ENCODE results near the gene HK2. TPM values are rescaled to one million over a fixed set of nuclear protein-coding genes. Genes with fewer than 3 reads are reported as not detected.

HK2 gene
- total RNA-seq, 2 donors from 2014 or later, result 6.9 to 13.4 TPM

DNA sequence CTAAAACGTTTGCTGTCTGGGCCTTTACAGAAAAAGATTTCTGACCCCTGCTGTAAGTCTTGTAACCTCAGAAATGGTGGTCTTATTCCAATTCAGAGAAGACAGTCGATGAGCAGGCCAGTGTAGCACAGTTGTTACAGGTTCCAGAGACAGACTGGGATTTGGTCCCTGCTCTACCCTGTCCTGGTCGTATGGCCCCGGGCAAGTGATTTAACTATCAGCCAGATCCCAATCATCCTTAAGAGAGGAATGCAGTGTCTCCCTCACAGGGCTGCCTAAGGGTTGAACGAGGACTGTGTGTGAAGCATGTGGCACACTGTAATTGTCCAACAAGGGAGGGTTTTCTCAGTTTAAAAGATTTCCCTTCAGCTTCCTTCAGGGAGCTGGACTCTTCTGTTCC is 47.2 kb downstream of the HK2 start:
- ATAC-seq (ENCODE audit: insufficient number of reproducible peaks, low FRiP score, low read depth) (no peak), DNase-seq (ENCODE audit: low spot score) (no peak)
- no peak overlapping the region for H3K27ac ChIP-seq
- H3K4me3 ChIP-seq, result no peak overlapping the region
- TF ChIP-seq, protein P1, sequence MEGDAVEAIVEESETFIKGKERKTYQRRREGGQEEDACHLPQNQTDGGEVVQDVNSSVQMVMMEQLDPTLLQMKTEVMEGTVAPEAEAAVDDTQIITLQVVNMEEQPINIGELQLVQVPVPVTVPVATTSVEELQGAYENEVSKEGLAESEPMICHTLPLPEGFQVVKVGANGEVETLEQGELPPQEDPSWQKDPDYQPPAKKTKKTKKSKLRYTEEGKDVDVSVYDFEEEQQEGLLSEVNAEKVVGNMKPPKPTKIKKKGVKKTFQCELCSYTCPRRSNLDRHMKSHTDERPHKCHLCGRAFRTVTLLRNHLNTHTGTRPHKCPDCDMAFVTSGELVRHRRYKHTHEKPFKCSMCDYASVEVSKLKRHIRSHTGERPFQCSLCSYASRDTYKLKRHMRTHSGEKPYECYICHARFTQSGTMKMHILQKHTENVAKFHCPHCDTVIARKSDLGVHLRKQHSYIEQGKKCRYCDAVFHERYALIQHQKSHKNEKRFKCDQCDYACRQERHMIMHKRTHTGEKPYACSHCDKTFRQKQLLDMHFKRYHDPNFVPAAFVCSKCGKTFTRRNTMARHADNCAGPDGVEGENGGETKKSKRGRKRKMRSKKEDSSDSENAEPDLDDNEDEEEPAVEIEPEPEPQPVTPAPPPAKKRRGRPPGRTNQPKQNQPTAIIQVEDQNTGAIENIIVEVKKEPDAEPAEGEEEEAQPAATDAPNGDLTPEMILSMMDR (IDR thresholded peaks at IDR 0.05), result no peak
- no peaks in the 10 kb centered on the region for H3K4me1 ChIP-seq (ENCODE audit: control insufficient read depth in 1 of 2, low read depth in 2 of 2)
- no peaks in the 10 kb centered on the region for H3K9me3 ChIP-seq
- H3K27me3 ChIP-seq (replicated peaks; ENCODE audit: insufficient read depth), result no peaks in the 10 kb centered on the region
- peaks cover 27% of the 10 kb centered on the region for H3K36me3 ChIP-seq

DNA sequence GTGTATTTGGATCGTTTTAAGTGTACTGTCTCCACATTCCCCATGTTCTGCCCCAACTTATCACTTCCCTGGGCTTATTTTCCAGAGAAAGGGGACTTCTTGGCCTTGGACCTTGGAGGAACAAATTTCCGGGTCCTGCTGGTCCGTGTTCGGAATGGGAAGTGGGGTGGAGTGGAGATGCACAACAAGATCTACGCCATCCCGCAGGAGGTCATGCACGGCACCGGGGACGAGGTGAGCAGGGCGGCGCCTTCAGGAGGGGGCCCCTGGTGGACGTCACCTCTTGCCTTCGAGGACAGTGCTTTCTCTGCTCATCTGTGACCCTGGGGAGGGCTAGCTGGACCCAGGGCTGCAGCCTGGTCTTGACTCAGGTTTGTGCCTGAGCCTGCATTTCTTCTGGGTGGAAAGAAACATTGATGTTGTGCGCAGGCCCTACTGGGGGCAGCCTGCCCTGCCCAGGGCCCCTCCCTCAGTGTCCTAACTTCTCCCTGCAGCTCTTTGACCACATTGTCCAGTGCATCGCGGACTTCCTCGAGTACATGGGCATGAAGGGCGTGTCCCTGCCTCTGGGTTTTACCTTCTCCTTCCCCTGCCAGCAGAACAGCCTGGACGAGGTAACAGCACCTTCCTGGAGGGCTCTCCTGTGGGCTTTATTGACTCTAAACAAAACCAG is 47.8 kb downstream of the HK2 start:
- DNase-seq (ENCODE audit: low spot score) (no peak), ATAC-seq (ENCODE audit: insufficient number of reproducible peaks, low FRiP score, low read depth) (no peak)
- TF ChIP-seq, protein P1 (IDR thresholded peaks at IDR 0.05), result no peak
- no peaks in the 10 kb centered on the region for H3K27me3 ChIP-seq (replicated peaks; ENCODE audit: insufficient read depth)
- no peaks in the 10 kb centered on the region for H3K4me1 ChIP-seq (ENCODE audit: control insufficient read depth in 1 of 2, low read depth in 2 of 2)
- H3K36me3 ChIP-seq, result peaks cover 28% of the 10 kb centered on the region
- no peak overlapping the region for H3K4me3 ChIP-seq
- H3K9me3 ChIP-seq, result no peaks in the 10 kb centered on the region
- H3K27ac ChIP-seq, result no peak overlapping the region

DNA sequence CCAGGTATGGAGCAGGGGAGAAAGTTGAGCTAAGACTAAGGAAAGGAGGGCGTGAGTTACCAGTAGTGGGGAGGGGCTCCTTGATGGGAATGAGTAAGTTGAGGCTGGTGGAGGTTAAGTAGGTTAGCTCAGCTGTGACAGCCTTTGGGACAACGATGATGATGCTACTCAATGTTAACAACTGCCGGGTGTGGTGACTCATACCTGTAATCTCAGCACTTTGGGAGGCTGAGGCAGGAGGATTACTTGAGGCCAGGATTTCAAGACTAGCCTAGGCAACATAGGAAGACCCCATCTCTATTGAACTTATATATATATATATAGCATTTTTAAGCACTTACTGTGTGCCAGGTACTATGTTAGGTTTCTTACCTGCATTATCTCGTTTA is 48.4 kb downstream of the HK2 start:
- H3K4me3 ChIP-seq, result no peak overlapping the region
- H3K4me1 ChIP-seq (ENCODE audit: control insufficient read depth in 1 of 2, low read depth in 2 of 2), result no peaks in the 10 kb centered on the region
- H3K27me3 ChIP-seq (replicated peaks; ENCODE audit: insufficient read depth), result no peaks in the 10 kb centered on the region
- H3K36me3 ChIP-seq, result peaks cover 33% of the 10 kb centered on the region
- DNase-seq (ENCODE audit: low spot score) (no peak), ATAC-seq (ENCODE audit: insufficient number of reproducible peaks, low FRiP score, low read depth) (no peak)
- no peak overlapping the region for H3K27ac ChIP-seq
- H3K9me3 ChIP-seq, result no peaks in the 10 kb centered on the region
- TF ChIP-seq, protein P1 (IDR thresholded peaks at IDR 0.05), result no peak

DNA sequence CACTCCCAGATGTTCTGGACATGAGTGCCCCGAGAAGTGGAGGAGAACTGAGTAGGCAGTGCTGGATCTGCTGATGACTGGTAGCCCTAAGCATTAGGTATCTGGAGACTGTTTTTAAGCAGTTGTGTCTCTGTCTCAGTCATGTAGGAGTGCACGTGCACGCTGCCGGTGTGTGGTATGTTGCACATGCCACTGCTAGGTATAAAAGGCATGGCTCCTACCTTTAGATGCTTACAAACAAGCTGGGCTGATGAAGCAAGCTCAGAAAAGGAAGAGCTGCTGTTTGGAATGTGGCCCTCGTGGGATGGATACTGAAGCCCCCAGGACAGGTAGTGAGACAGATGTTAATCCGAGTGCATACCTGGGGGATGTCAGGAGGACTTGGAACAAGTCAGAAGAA is 49.1 kb downstream of the HK2 start:
- Histone ChIP-seq H3K27ac (no peak overlapping the region), H3K4me1 (ENCODE audit: control insufficient read depth in 1 of 2, low read depth in 2 of 2) (no peaks in the 10 kb centered on the region), H3K27me3 (replicated peaks; ENCODE audit: insufficient read depth) (no peaks in the 10 kb centered on the region), H3K9me3 (no peaks in the 10 kb centered on the region), H3K36me3 (peaks cover 36% of the 10 kb centered on the region), H3K4me3 (no peak overlapping the region)
- ATAC-seq (ENCODE audit: insufficient number of reproducible peaks, low FRiP score, low read depth), result no peak
- no peak for DNase-seq (ENCODE audit: low spot score)
- TF ChIP-seq, protein P1 (IDR thresholded peaks at IDR 0.05), result no peak

DNA sequence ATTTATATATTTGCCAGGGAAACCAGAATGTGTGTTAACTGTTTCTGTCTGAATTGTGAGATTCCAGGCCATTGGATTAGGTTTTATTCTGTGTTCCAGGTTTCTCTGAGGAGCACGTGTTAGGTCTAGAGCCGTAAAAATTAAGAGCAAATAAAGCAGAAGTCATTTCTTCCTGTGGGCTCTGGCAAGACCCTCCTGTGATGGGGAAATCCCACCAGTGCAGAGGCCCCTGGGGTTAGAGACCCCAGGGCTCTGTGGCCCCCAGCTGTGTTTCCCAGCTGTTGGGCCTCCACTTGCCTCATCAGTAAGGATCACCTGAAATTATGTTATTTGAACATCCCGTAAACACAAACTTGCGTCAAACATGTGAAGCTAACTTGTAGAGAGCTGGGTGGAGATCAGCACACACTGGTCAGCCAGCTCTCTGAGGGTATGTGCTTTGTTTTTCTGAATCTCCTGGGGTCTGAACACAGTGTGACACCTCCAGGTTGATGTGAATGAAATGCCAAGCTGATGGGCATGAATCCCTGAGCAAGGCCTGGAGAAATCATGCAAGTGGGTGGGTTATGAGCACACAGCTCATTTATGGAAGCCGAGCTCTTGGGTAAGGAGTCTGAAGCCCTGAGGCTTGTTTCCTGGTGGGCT is 50.3 kb downstream of the HK2 start:
- DNase-seq (ENCODE audit: low spot score) (no peak), ATAC-seq (ENCODE audit: insufficient number of reproducible peaks, low FRiP score, low read depth) (no peak)
- Histone ChIP-seq H3K4me1 (ENCODE audit: control insufficient read depth in 1 of 2, low read depth in 2 of 2) (no peaks in the 10 kb centered on the region), H3K4me3 (no peak overlapping the region), H3K36me3 (peaks cover 26% of the 10 kb centered on the region), H3K27me3 (replicated peaks; ENCODE audit: insufficient read depth) (no peaks in the 10 kb centered on the region), H3K9me3 (no peaks in the 10 kb centered on the region), H3K27ac (no peak overlapping the region)
- TF ChIP-seq, protein P1 (IDR thresholded peaks at IDR 0.05), result no peak
